SK-N-SH (cell line): ENCODE results near the gene CA6. TPM values are rescaled to one million over a fixed set of nuclear protein-coding genes. Genes with fewer than 3 reads are reported as not detected.

Experiments used
- CTCF ChIA-PET: fragments of 300-600, 350-600 bp; formaldehyde crosslinking; extraction: SDS; loops from one replicate; lab custom pipeline; 2021; lab: Yijun Ruan, JAX
- POLR2A ChIA-PET: fragments of 350-600 bp; sonication (Branson Sonifier 250); formaldehyde crosslinking; extraction: SDS; loops from one replicate; lab custom pipeline; 2020; ENCODE audit warnings: antibody characterized with exemption, inconsistent platforms; lab: Yijun Ruan, JAX
- DNase-seq: peaks from one replicate; pipeline ENCODE4 v3.0.0; 2012
- H2AFZ ChIP-seq: fragments of 200-600 bp; sonication (generic); 2 replicates; pipeline ENCODE4 v1.8.1; 2016; ENCODE audit warnings: antibody characterized with exemption, mild to moderate bottlenecking, low read depth
- H3F3A ChIP-seq: fragments of 200-600 bp; sonication (generic); replicated peaks from 2 replicates; pipeline ENCODE3; 2016; ENCODE audit warnings: antibody characterized with exemption, mild to moderate bottlenecking; ENCODE audit not compliant: insufficient read depth
- H3K27ac ChIP-seq, 2 experiments: fragments of 200-500 bp in 1 of 2; fragments of 200-600 bp in 1 of 2; sonication (Bioruptor generic) in 1 of 2; sonication (generic), shearing (Covaris generic) in 1 of 2; 2 replicates each; pipeline versions ENCODE4 v1.5.1 to v1.6.1; 2014 to 2016; ENCODE audit warnings: low read depth in 2 of 2, inconsistent platforms in 1 of 2, low read length in 1 of 2, mild to moderate bottlenecking in 1 of 2, mixed read lengths in 1 of 2
- H3K27me3 ChIP-seq: fragments of 200-600 bp; sonication (generic), shearing (Covaris generic); 2 replicates; pipeline ENCODE4 v1.6.1; 2016; ENCODE audit warnings: mixed run types; ENCODE audit not compliant: insufficient read depth
- H3K36me3 ChIP-seq, 2 experiments: fragments of 200-500 bp in 1 of 2; fragments of 200-600 bp in 1 of 2; sonication (Bioruptor generic) in 1 of 2; sonication (generic) in 1 of 2; replicated peaks in 1 of 2; 2 replicates each; pipeline versions ENCODE3 to v1.5.1; 2014 to 2016; ENCODE audit warnings: low read length in 1 of 2, mild to moderate bottlenecking in 1 of 2; ENCODE audit not compliant: insufficient read depth in 2 of 2, control insufficient read depth in 1 of 2
- H3K4me1 ChIP-seq, 2 experiments: fragments of 200-500 bp in 1 of 2; fragments of 200-600 bp in 1 of 2; sonication (Bioruptor generic) in 1 of 2; sonication (generic), shearing (Covaris generic) in 1 of 2; 2 replicates each; pipeline versions ENCODE4 v1.5.1 to v1.6.1; 2014 to 2016; ENCODE audit warnings: low read depth in 1 of 2, low read length in 1 of 2, mixed run types in 1 of 2; ENCODE audit not compliant: insufficient read depth in 2 of 2, control insufficient read depth in 1 of 2
- H3K4me2 ChIP-seq: fragments of 200-600 bp; sonication (generic), shearing (Covaris generic); 2 replicates; pipeline ENCODE4 v1.6.1; 2017; ENCODE audit warnings: mixed run types
- H3K4me3 ChIP-seq, 2 experiments: fragments of 200-500 bp in 1 of 2; fragments of 200-600 bp in 1 of 2; sonication (Bioruptor generic) in 1 of 2; sonication (generic), shearing (Covaris generic) in 1 of 2; 2 replicates each; pipeline versions ENCODE4 v1.5.1 to v1.8.1; 2014 to 2016; ENCODE audit warnings: low read depth in 2 of 2, inconsistent platforms in 1 of 2, low read length in 1 of 2, mild to moderate bottlenecking in 1 of 2, mixed read lengths in 1 of 2, moderate library complexity in 1 of 2
- H3K79me2 ChIP-seq: fragments of 200-600 bp; sonication (generic); 2 replicates; pipeline ENCODE4 v1.8.1; 2017; ENCODE audit warnings: mild to moderate bottlenecking; ENCODE audit not compliant: insufficient read depth
- H3K9ac ChIP-seq: fragments of 200-600 bp; sonication (generic); 2 replicates; pipeline ENCODE4 v1.6.1; 2017; ENCODE audit warnings: mixed run types
- H3K9me2 ChIP-seq: fragments of 200-600 bp; sonication (generic); 2 replicates; pipeline ENCODE4 v1.6.1; 2017; ENCODE audit warnings: mixed run types
- H3K9me3 ChIP-seq: fragments of 200-600 bp; sonication (generic); 2 replicates; pipeline ENCODE4 v1.6.1; 2017; ENCODE audit warnings: mixed run types, mild to moderate bottlenecking, moderate library complexity
- H4K20me1 ChIP-seq: fragments of 200-600 bp; sonication (generic); 2 replicates; pipeline ENCODE4 v1.6.1; 2017; ENCODE audit warnings: mild to moderate bottlenecking, mixed run types; ENCODE audit not compliant: insufficient read depth
- CHD2 ChIP-seq: fragments of 150-350 bp; IDR thresholded peaks from 2 replicates; pipeline ENCODE4 v1.6.1; 2018; ENCODE audit warnings: low read length; ENCODE audit not compliant: partially characterized antibody
- CTCF ChIP-seq: fragments of 200-600 bp; sonication (generic); IDR thresholded peaks from 2 replicates; pipeline ENCODE4 v1.6.1; 2017; ENCODE audit warnings: antibody characterized with exemption, mild to moderate bottlenecking, moderate library complexity
- ELF1 ChIP-seq: IDR thresholded peaks from 2 replicates; pipeline ENCODE4 v1.4.0; 2012
- FOXJ3 ChIP-seq: sonication (generic); formaldehyde crosslinking; IDR thresholded peaks from 2 replicates; pipeline ENCODE4 v1.5.1; 2020; ENCODE audit warnings: mild to moderate bottlenecking, missing genetic modification reagents
- FOXM1 ChIP-seq: IDR thresholded peaks from 2 replicates; pipeline ENCODE4 v1.4.0; 2012; ENCODE audit warnings: low read depth, mild to moderate bottlenecking
- GABPA ChIP-seq: IDR thresholded peaks from 2 replicates; pipeline ENCODE4 v1.4.0; 2012; ENCODE audit warnings: low read depth, mild to moderate bottlenecking
- GATA2 ChIP-seq: sonication (generic); formaldehyde crosslinking; IDR thresholded peaks from 2 replicates; pipeline ENCODE4 v1.5.0; 2020; ENCODE audit warnings: mild to moderate bottlenecking, missing genetic modification reagents
- IRF3 ChIP-seq: fragments of 150-350 bp; IDR thresholded peaks from 2 replicates; pipeline ENCODE4 v1.6.1; 2016; ENCODE audit warnings: mild to moderate bottlenecking, low read depth, low read length
- MXI1 ChIP-seq: IDR thresholded peaks from 2 replicates; pipeline ENCODE4 v1.6.1; 2012; ENCODE audit warnings: mild to moderate bottlenecking, low read depth, low read length, improper control_type of control experiment
- POLR2AphosphoS5 ChIP-seq: IDR thresholded peaks from 2 replicates; pipeline ENCODE4 v1.6.1; 2012; ENCODE audit warnings: low read depth, low read length
- RAD21 ChIP-seq: IDR thresholded peaks from 2 replicates; pipeline ENCODE4 v1.6.1; 2012; ENCODE audit warnings: mild to moderate bottlenecking, low read length
- REST ChIP-seq: IDR thresholded peaks from 2 replicates; pipeline ENCODE4 v1.6.1; 2012; ENCODE audit warnings: mild to moderate bottlenecking, low read depth, low read length, moderate library complexity
- SIN3A ChIP-seq: IDR thresholded peaks from 2 replicates; pipeline ENCODE4 v1.6.1; 2012; ENCODE audit warnings: low read depth, mild to moderate bottlenecking, low read length, moderate library complexity, borderline replicate concordance
- TCF12 ChIP-seq: IDR thresholded peaks from 2 replicates; pipeline ENCODE4 v1.4.0; 2012
- YY1 ChIP-seq: IDR thresholded peaks from 2 replicates; pipeline ENCODE4 v1.4.0; 2012; ENCODE audit warnings: low read depth, mild to moderate bottlenecking
- WGBS: methylation state at CpG from one replicate; pipeline ENCODE4 v1.1.6; 2017; ENCODE audit warnings: low lambda C conversion rate; 5-methylcytosine and 5-hydroxymethylcytosine counted together
- polyA plus RNA-seq, 3 experiments: library from polyadenylated mRNA; depleted of rRNA; stranded (reverse); fragments of >200 nt; gene quantifications; 2 replicates each; pipeline ENCODE4 v1.2.3, GENCODE V29; 2012

CA6 gene
- polyA plus RNA-seq, 1 of the 3 experiments (the other 2 are of a cell fraction) = not detected

- no peak for TF ChIP-seq CTCF
- no peak for TF ChIP-seq GABPA
- no peak for TF ChIP-seq FOXJ3 (CRISPR knock-in tag)
- no peak for TF ChIP-seq FOXM1
Measured at GRCh38 chr1:8943498-8944405, 1.9 kb upstream of the CA6 start (continued).

- no peaks in the 10 kb centered on the region for H3K27me3 ChIP-seq
- H3K4me2 ChIP-seq = no peak overlapping the region
- DNase-seq = no peak
- no peaks in the 10 kb centered on the region for H3K9me3 ChIP-seq
- no peak overlapping the region for H3K4me3 ChIP-seq
- TF ChIP-seq GABPA (0 out of 2 replicates have a peak, but pooled peaks have one; percentile 30), IRF3 (no peak)
- H3K4me1 ChIP-seq = no peaks in the 10 kb centered on the region; a peak in 1 of 4 replicates
- H3K27ac ChIP-seq = no peak overlapping the region
- no peak overlapping the region for H3K9ac ChIP-seq
- H3K79me2 ChIP-seq = no peaks in the 10 kb centered on the region
- ChIA-PET CTCF (interaction anchor here (0.6 kb wide), 1 partner anchor 28 kb away, joined by 3 read pairs; no protein-coding TSS in a partner anchor), POLR2A (no interaction called here)
- 72% methylated on average over 9 of the region's 9 CpGs for WGBS
- no peaks in the 10 kb centered on the region for H3F3A ChIP-seq
- no peaks in the 10 kb centered on the region for H3K9me2 ChIP-seq
- H4K20me1 ChIP-seq = no peaks in the 10 kb centered on the region
- peak overlapping the region; percentile 70; the same call in 1 of the 2 replicates for H2AFZ ChIP-seq
- H3K36me3 ChIP-seq = no peaks in the 10 kb centered on the region
Measured at GRCh38 chr1:8947127-8947691, 1.5 kb downstream of the CA6 start.

- H3K4me3 ChIP-seq = no peak overlapping the region
- POLR2A ChIA-PET = no interaction called here
- H2AFZ ChIP-seq = no peak overlapping the region
- H3K9ac ChIP-seq = no peak overlapping the region
- no peaks in the 10 kb centered on the region for H3K9me3 ChIP-seq
- CTCF ChIA-PET = no interaction called here
- H3F3A ChIP-seq = no peaks in the 10 kb centered on the region
- H3K79me2 ChIP-seq = no peaks in the 10 kb centered on the region
- DNase-seq = no peak
- H4K20me1 ChIP-seq = no peaks in the 10 kb centered on the region
- H3K4me1 ChIP-seq = no peaks in the 10 kb centered on the region
- H3K27me3 ChIP-seq = no peaks in the 10 kb centered on the region
- H3K27ac ChIP-seq = no peak overlapping the region
- 17% methylated on average over 1 of the region's 3 CpGs for WGBS
- no peak overlapping the region for H3K4me2 ChIP-seq
- no peaks in the 10 kb centered on the region for H3K36me3 ChIP-seq
- no peaks in the 10 kb centered on the region for H3K9me2 ChIP-seq
- no peak for TF ChIP-seq SIN3A
- no peak for TF ChIP-seq ELF1
- TF ChIP-seq RAD21 = no peak
- TF ChIP-seq TCF12 = no peak
- TF ChIP-seq GATA2 (CRISPR knock-in tag) = no peak
- TF ChIP-seq YY1 = no peak
- no peak for TF ChIP-seq POLR2AphosphoS5
- TF ChIP-seq CTCF = no peak
- TF ChIP-seq REST = no peak
- no peak for TF ChIP-seq MXI1
- no peak for TF ChIP-seq CHD2
- TF ChIP-seq GABPA = no peak
Measured at GRCh38 chr1:8950309-8950708, 4.6 kb downstream of the CA6 start.
